H9 (cell line): ENCODE results near the gene AXL. TPM values are rescaled to one million over a fixed set of nuclear protein-coding genes. Genes with fewer than 3 reads are reported as not detected.

ENCODE experiments used
- DNase-seq: peaks from one replicate; pipeline ENCODE4 v3.0.0-alpha.2; 2017
- H2AFZ ChIP-seq: one replicate; pipeline ENCODE4 v1.6.1; 2013; ENCODE audit warnings: mild to moderate bottlenecking, low read length, control low read depth, moderate library complexity
- H2AK5ac ChIP-seq: 2 replicates; pipeline ENCODE4 v1.6.1; 2013; ENCODE audit warnings: low read length, control low read depth, mixed read lengths; ENCODE audit not compliant: insufficient read length
- H2BK120ac ChIP-seq: one replicate; pipeline ENCODE4 v1.6.1; 2013; ENCODE audit warnings: low read depth, mild to moderate bottlenecking, low read length, control low read depth, inconsistent platforms; ENCODE audit not compliant: poor library complexity, severe bottlenecking
- H2BK12ac ChIP-seq: 2 replicates; pipeline ENCODE4 v1.6.1; 2013; ENCODE audit warnings: low read length, control low read depth, mixed read lengths, low read depth; ENCODE audit not compliant: insufficient read length
- H2BK15ac ChIP-seq: 2 replicates; pipeline ENCODE4 v1.6.1; 2013; ENCODE audit warnings: low read depth, low read length, control low read depth
- H2BK20ac ChIP-seq: one replicate; pipeline ENCODE4 v1.6.1; 2013; ENCODE audit warnings: low read depth, mild to moderate bottlenecking, low read length, control low read depth, inconsistent platforms; ENCODE audit not compliant: poor library complexity, severe bottlenecking
- H2BK5ac ChIP-seq: 2 replicates; pipeline ENCODE4 v1.6.1; 2013; ENCODE audit warnings: low read length, control low read depth, mixed read lengths; ENCODE audit not compliant: insufficient read length
- H3K14ac ChIP-seq: 2 replicates; pipeline ENCODE4 v1.6.1; 2013; ENCODE audit warnings: low read length, control low read depth; ENCODE audit not compliant: insufficient read depth
- H3K18ac ChIP-seq: 2 replicates; pipeline ENCODE4 v1.6.1; 2013; ENCODE audit warnings: low read depth, mild to moderate bottlenecking, mixed read lengths, low read length, control low read depth; ENCODE audit not compliant: insufficient read length
- H3K23ac ChIP-seq: 2 replicates; pipeline ENCODE4 v1.6.1; 2013; ENCODE audit warnings: low read length, control low read depth, mixed read lengths, low read depth; ENCODE audit not compliant: insufficient read length
- H3K23me2 ChIP-seq: 2 replicates; pipeline ENCODE4 v1.6.1; 2013; ENCODE audit warnings: low read depth, mild to moderate bottlenecking, mixed read lengths, low read length, control low read depth; ENCODE audit not compliant: insufficient read length, poor library complexity, severe bottlenecking
- H3K27ac ChIP-seq: 2 replicates; pipeline ENCODE4 v1.5.1; 2013; ENCODE audit warnings: low read length, control low read depth, mixed read lengths, low read depth; ENCODE audit not compliant: insufficient read length
- H3K27me3 ChIP-seq: 2 replicates; pipeline ENCODE4 v1.6.1; 2013; ENCODE audit warnings: low read length, control low read depth, inconsistent platforms; ENCODE audit not compliant: insufficient read depth
- H3K4ac ChIP-seq: 2 replicates; pipeline ENCODE4 v1.6.1; 2013; ENCODE audit warnings: low read depth, mild to moderate bottlenecking, control low read depth, inconsistent platforms, low read length, moderate library complexity
- H3K4me1 ChIP-seq: 2 replicates; pipeline ENCODE4 v1.6.1; 2013; ENCODE audit warnings: low read length, control low read depth, inconsistent platforms; ENCODE audit not compliant: insufficient read depth
- H3K4me2 ChIP-seq: 2 replicates; pipeline ENCODE4 v1.6.1; 2013; ENCODE audit warnings: low read length, control low read depth, mixed read lengths; ENCODE audit not compliant: insufficient read length, insufficient read depth
- H3K56ac ChIP-seq: 2 replicates; pipeline ENCODE4 v1.6.1; 2013; ENCODE audit warnings: low read depth, mild to moderate bottlenecking, mixed read lengths, low read length, control low read depth; ENCODE audit not compliant: insufficient read length
- H3K79me1 ChIP-seq: 2 replicates; pipeline ENCODE4 v1.6.1; 2013; ENCODE audit warnings: low read depth, mild to moderate bottlenecking, moderate library complexity, low read length, control low read depth, inconsistent platforms; ENCODE audit not compliant: insufficient read depth, poor library complexity, severe bottlenecking
- H3K79me2 ChIP-seq: 2 replicates; pipeline ENCODE4 v1.6.1; 2013; ENCODE audit warnings: low read length, control low read depth, inconsistent platforms; ENCODE audit not compliant: insufficient read depth
- H3K9ac ChIP-seq: 2 replicates; pipeline ENCODE4 v1.6.1; 2013; ENCODE audit warnings: low read length, control low read depth, mixed read lengths; ENCODE audit not compliant: insufficient read length; ENCODE audit errors: extremely low read depth
- H3K9me3 ChIP-seq: one replicate; pipeline ENCODE4 v1.6.1; 2013; ENCODE audit warnings: low read depth, low read length, inconsistent platforms; ENCODE audit not compliant: control insufficient read depth
- H3T11ph ChIP-seq: one replicate; pipeline ENCODE4 v1.6.1; 2013; ENCODE audit warnings: mild to moderate bottlenecking, low read length, control low read depth, inconsistent platforms
- H4K20me1 ChIP-seq: one replicate; pipeline ENCODE4 v1.6.1; 2013; ENCODE audit not compliant: control insufficient read depth, insufficient read length, insufficient read depth
- H4K5ac ChIP-seq: 2 replicates; pipeline ENCODE4 v1.6.1; 2013; ENCODE audit warnings: low read depth, mild to moderate bottlenecking, mixed read lengths, low read length, control low read depth; ENCODE audit not compliant: insufficient read length
- H4K8ac ChIP-seq: replicated peaks from 2 replicates; pipeline ENCODE4 v1.6.1; 2013; ENCODE audit warnings: low read length, control low read depth, mixed read lengths, low read depth; ENCODE audit not compliant: insufficient read length
- H4K91ac ChIP-seq: 2 replicates; pipeline ENCODE4 v1.6.1; 2013; ENCODE audit warnings: low read depth, mild to moderate bottlenecking, moderate library complexity, mixed read lengths, low read length, control low read depth; ENCODE audit not compliant: insufficient read length
- H3K27ac Mint-ChIP-seq, 3 experiments: 2 replicates in 2 of 3; 3 replicates in 1 of 3; pipeline ENCODE4 v1.8.0; 2020 to 2021; ENCODE audit warnings: mixed read lengths in 3 of 3, mild to moderate bottlenecking in 1 of 3, moderate library complexity in 1 of 3
- H3K27me3 Mint-ChIP-seq: 2 replicates; pipeline ENCODE4 v1.8.0; 2021; ENCODE audit warnings: low read depth, mild to moderate bottlenecking, moderate library complexity, mixed read lengths
- H3K36me3 Mint-ChIP-seq, 3 experiments: 2 replicates in 2 of 3; 3 replicates in 1 of 3; pipeline ENCODE4 v1.8.0; 2020 to 2021; ENCODE audit warnings: low read depth in 3 of 3, mixed read lengths in 3 of 3; ENCODE audit not compliant: insufficient read depth in 1 of 3
- H3K4me1 Mint-ChIP-seq, 2 experiments: 2 replicates each; pipeline ENCODE4 v1.8.0; 2020; ENCODE audit warnings: mixed read lengths in 2 of 2
- H3K4me3 Mint-ChIP-seq, 2 experiments: 2 replicates in 1 of 2; 3 replicates in 1 of 2; pipeline ENCODE4 v1.8.0; 2020 to 2021; ENCODE audit warnings: mild to moderate bottlenecking in 2 of 2, mixed read lengths in 2 of 2, moderate library complexity in 1 of 2
- H3K9me3 Mint-ChIP-seq, 2 experiments: 2 replicates in 1 of 2; 3 replicates in 1 of 2; pipeline ENCODE4 v1.8.0; 2020; ENCODE audit warnings: mild to moderate bottlenecking in 2 of 2, mixed read lengths in 2 of 2, moderate library complexity in 1 of 2
- WGBS: extraction: QIAGEN DNeasy Blood & Tissue Kit; methylation state at CpG from one replicate; pipeline ENCODE4 v1.1.7; 2013; ENCODE audit warnings: missing lambda C conversion rate, low lambda C conversion rate, mixed read lengths; ENCODE audit not compliant: insufficient read length; ENCODE audit errors: extremely low coverage; 5-methylcytosine and 5-hydroxymethylcytosine counted together
- total RNA-seq: library from RNA; stranded (reverse); gene quantifications from 2 replicates; pipeline ENCODE4 v1.2.1, GENCODE V29; 2021
- TF ChIP-seq, protein P1 (sequence below): fragments of 200-600 bp; sonication (generic); conservative IDR thresholded peaks from 3 replicates; pipeline ENCODE4 v1.8.0; 2021; ENCODE audit warnings: antibody characterized with exemption, mild to moderate bottlenecking

Gene AXL
- total RNA-seq, 1 experiment from 2014 or later: 29.4 TPM

DNA sequence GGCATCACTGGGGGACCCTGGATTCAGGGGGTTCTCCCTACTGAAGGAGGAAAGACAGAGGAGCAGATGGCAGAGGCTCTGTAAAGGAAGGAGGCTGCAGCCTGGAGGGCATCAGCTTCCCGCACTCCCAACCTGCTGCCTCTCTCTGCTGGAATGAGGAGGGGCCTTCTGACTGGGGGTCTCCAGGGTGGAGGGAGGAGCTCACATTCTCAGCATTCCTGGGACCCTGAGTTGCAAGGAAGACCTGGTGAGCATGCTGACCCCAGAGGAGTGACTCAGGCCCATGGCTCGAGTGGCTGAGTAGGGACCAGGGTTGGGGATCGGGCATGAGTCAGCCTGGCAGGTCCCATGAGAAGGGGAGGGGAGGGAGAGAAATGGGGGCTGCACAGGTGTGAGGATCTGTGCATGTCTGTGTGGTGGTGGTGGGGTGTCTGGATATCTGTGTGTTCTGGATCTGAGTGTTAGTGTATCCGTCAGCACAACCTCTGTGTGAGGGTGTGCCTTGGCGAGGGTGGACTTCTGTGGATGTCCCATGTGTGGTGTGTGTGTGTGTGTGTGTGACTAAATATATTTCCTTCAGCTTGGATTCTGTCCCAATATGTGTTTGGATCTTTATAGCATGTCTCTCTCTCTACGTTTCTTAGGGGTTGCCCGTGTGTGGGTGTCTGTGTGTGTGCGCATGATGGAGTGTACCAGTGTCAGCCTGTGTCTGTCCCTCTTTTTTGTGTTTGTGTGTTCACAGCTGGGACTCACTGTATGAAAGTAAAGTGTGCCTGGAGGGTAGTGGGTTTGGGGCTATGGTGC lies 4.6 kb downstream of the AXL start:
- Mint-ChIP-seq H3K4me1 (peaks cover 48 to 56% of the 10 kb centered on the region in 2 experiments), H3K36me3 (peaks cover 12 to 23% (median 15%) of the 10 kb centered on the region in 3 experiments), H3K27ac (peak overlapping the region; percentile 75 to 90 (median 90)), H3K4me3 (peak overlapping the region in 1 of 2 experiments; percentile 58; a peak in 3 of 5 replicates), H3K9me3 (no peaks in the 10 kb centered on the region; a peak in 2 of 5 replicates), H3K27me3 (peaks cover 6% of the 10 kb centered on the region)
- H2AK5ac ChIP-seq: no peak overlapping the region
- no peaks in the 10 kb centered on the region for H3K27me3 ChIP-seq
- H2BK5ac ChIP-seq: no peak overlapping the region
- no peak overlapping the region for H2AFZ ChIP-seq
- no peak overlapping the region for H2BK12ac ChIP-seq
- H2BK20ac ChIP-seq: no peak overlapping the region
- H3K23ac ChIP-seq: no peak overlapping the region
- H3K4me1 ChIP-seq: peaks cover 5% of the 10 kb centered on the region; the same call in 1 of the 2 replicates
- no peak overlapping the region for H3K56ac ChIP-seq
- no peaks in the 10 kb centered on the region for H3K79me2 ChIP-seq
- H4K5ac ChIP-seq: no peak overlapping the region
- no peak overlapping the region for H3K18ac ChIP-seq
- no peak overlapping the region for H3K9ac ChIP-seq
- no peak overlapping the region for H3T11ph ChIP-seq
- DNase-seq: peak; percentile 85
- H3K23me2 ChIP-seq: peaks cover 14% of the 10 kb centered on the region
- WGBS: no CpG with 5 or more reads among the region's 8 CpGs
- H3K9me3 ChIP-seq: no peaks in the 10 kb centered on the region
- no peak overlapping the region for H3K4ac ChIP-seq
- no peaks in the 10 kb centered on the region for H3K79me1 ChIP-seq
- TF ChIP-seq, protein P1, sequence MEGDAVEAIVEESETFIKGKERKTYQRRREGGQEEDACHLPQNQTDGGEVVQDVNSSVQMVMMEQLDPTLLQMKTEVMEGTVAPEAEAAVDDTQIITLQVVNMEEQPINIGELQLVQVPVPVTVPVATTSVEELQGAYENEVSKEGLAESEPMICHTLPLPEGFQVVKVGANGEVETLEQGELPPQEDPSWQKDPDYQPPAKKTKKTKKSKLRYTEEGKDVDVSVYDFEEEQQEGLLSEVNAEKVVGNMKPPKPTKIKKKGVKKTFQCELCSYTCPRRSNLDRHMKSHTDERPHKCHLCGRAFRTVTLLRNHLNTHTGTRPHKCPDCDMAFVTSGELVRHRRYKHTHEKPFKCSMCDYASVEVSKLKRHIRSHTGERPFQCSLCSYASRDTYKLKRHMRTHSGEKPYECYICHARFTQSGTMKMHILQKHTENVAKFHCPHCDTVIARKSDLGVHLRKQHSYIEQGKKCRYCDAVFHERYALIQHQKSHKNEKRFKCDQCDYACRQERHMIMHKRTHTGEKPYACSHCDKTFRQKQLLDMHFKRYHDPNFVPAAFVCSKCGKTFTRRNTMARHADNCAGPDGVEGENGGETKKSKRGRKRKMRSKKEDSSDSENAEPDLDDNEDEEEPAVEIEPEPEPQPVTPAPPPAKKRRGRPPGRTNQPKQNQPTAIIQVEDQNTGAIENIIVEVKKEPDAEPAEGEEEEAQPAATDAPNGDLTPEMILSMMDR: no peak
- H3K4me2 ChIP-seq: no peak overlapping the region
- H3K14ac ChIP-seq: no peak overlapping the region
- no peaks in the 10 kb centered on the region for H4K20me1 ChIP-seq
- H2BK120ac ChIP-seq: no peak overlapping the region
- no peak overlapping the region for H4K91ac ChIP-seq
- H3K27ac ChIP-seq: no peak overlapping the region
- no peak overlapping the region for H4K8ac ChIP-seq
- no peak overlapping the region for H2BK15ac ChIP-seq
